Heart left ventricle (tissue), 13 donors: Measurements from ENCODE around the gene PHF10.

Experiments
- CTCF ChIP-seq, 12 donors: fragments of 200-600 bp; sonication (generic) in 4 of 12; IDR thresholded peaks; one replicate each; pipeline versions ENCODE4 v1.5.0 to v1.8.0; 2018 to 2022; ENCODE audit warnings: antibody characterized with exemption in 12 of 12, mild to moderate bottlenecking in 5 of 12
- POLR2A ChIP-seq, 2 donors: fragments of 450-650 bp; IDR thresholded peaks; one replicate each; pipeline ENCODE4 v1.6.1; 2017; ENCODE audit warnings: antibody characterized with exemption in 2 of 2, mild to moderate bottlenecking in 2 of 2, moderate library complexity in 2 of 2
- donor health status: ischemic (EF 13 %, LVEDD 7.1; RV severe dilation, severe dysfunction).
- donor health status: DM: no; HTN: yes; CAD: no.
- donor health status: DM: no; HTN: no; CAD: no.
- donor health status: ischemic (EF 25% LVEDD 6.9; RV normal size, moderate dysfunction).
- donor health status: ischemic (EF 25% LVEDD 5.7; RV mildly dilated, moderate dysfunction).
- donor health status: ischemic (EF 35%, LVEDD 5.7; RV mildly dilated, moderate dysfunction).
- donor health status: nonischemic (EF 11% LVEDD 7.7; RV severe dilation, severe dysfunction).
- donor health status: DM: yes; HTN: yes; CAD: no.
- donor health status: PGD.
- donor health status: ischemic (EF 29% LVEDD 5.4; RV normal size, mild dysfunction).
- donor health status: nonischemic (EF 23%, LVEDD 6.1; RV moderate dilation, normal function).

GRCh38 chr6:169675011-169675410 lies 49.3 kb downstream of the PHF10 start:
- TF ChIP-seq CTCF (IDR thresholded peaks at IDR 0.05) (no peak), POLR2A (IDR thresholded peaks at IDR 0.05) (no peak)
